HG03045 (cell line): ENCODE data around the gene PAQR8.

Experiments used
- ATAC-seq: cut with Tn5 transposase; IDR thresholded peaks from one replicate; pipeline ENCODE4 v1.9.1; 2021; ENCODE audit warnings: mild to moderate bottlenecking, moderate library complexity; ENCODE audit not compliant: unreplicated experiment

The PAQR8 gene

GRCh38 chr6:52347818-52348217 lies 14.1 kb upstream of the PAQR8 start:
- ATAC-seq, result no peak

GRCh38 chr6:52351879-52352238 lies 10.1 kb upstream of the PAQR8 start:
- ATAC-seq, result no peak

- ATAC-seq, result peak; percentile 83
Observed at GRCh38 chr6:52352239-52353018, 9.5 kb upstream of the PAQR8 start.

GRCh38 chr6:52356017-52356416 lies 5.9 kb upstream of the PAQR8 start:
- ATAC-seq, result no peak

- no peak for ATAC-seq
Observed at GRCh38 chr6:52359403-52359802, 2.5 kb upstream of the PAQR8 start.

GRCh38 chr6:52360028-52360427 lies 1.9 kb upstream of the PAQR8 start:
- no peak for ATAC-seq

GRCh38 chr6:52360601-52361413 lies 1.1 kb upstream of the PAQR8 start:
- ATAC-seq, result no peak

GRCh38 chr6:52361414-52361944 lies 472 bp upstream of the PAQR8 start:
- ATAC-seq, result peak; percentile 14

GRCh38 chr6:52362443-52363227 lies 684 bp downstream of the PAQR8 start:
- peak; percentile 49 for ATAC-seq

- ATAC-seq, result no peak
Observed at GRCh38 chr6:52363228-52363867, 1.4 kb downstream of the PAQR8 start.

GRCh38 chr6:52364480-52365166 lies 2.7 kb downstream of the PAQR8 start:
- ATAC-seq, result no peak

GRCh38 chr6:52365317-52365716 lies 3.4 kb downstream of the PAQR8 start:
- ATAC-seq, result no peak

GRCh38 chr6:52365866-52366540 lies 4.1 kb downstream of the PAQR8 start:
- no peak for ATAC-seq

- ATAC-seq, result no peak
Observed at GRCh38 chr6:52368002-52368401, 6.1 kb downstream of the PAQR8 start.

GRCh38 chr6:52369234-52369633 lies 7.3 kb downstream of the PAQR8 start:
- ATAC-seq, result no peak

- no peak for ATAC-seq
Observed at GRCh38 chr6:52371656-52372191, 9.8 kb downstream of the PAQR8 start.

- ATAC-seq, result no peak
Observed at GRCh38 chr6:52373151-52373690, 11.3 kb downstream of the PAQR8 start.

- ATAC-seq, result no peak
Observed at GRCh38 chr6:52374247-52374646, 12.3 kb downstream of the PAQR8 start.
